H9 (cell line): ENCODE results near the gene PTPRJ. TPM values are rescaled to one million over a fixed set of nuclear protein-coding genes. Genes with fewer than 3 reads are reported as not detected.

Experiments used
- DNase-seq: peaks from one replicate; pipeline ENCODE4 v3.0.0-alpha.2; 2017
- H2AFZ ChIP-seq: one replicate; pipeline ENCODE4 v1.6.1; 2013; ENCODE audit warnings: mild to moderate bottlenecking, low read length, control low read depth, moderate library complexity
- H2AK5ac ChIP-seq: 2 replicates; pipeline ENCODE4 v1.6.1; 2013; ENCODE audit warnings: low read length, control low read depth, mixed read lengths; ENCODE audit not compliant: insufficient read length
- H2BK120ac ChIP-seq: one replicate; pipeline ENCODE4 v1.6.1; 2013; ENCODE audit warnings: low read depth, mild to moderate bottlenecking, low read length, control low read depth, inconsistent platforms; ENCODE audit not compliant: poor library complexity, severe bottlenecking
- H2BK12ac ChIP-seq: 2 replicates; pipeline ENCODE4 v1.6.1; 2013; ENCODE audit warnings: low read length, control low read depth, mixed read lengths, low read depth; ENCODE audit not compliant: insufficient read length
- H2BK15ac ChIP-seq: 2 replicates; pipeline ENCODE4 v1.6.1; 2013; ENCODE audit warnings: low read depth, low read length, control low read depth
- H2BK20ac ChIP-seq: one replicate; pipeline ENCODE4 v1.6.1; 2013; ENCODE audit warnings: low read depth, mild to moderate bottlenecking, low read length, control low read depth, inconsistent platforms; ENCODE audit not compliant: poor library complexity, severe bottlenecking
- H2BK5ac ChIP-seq: 2 replicates; pipeline ENCODE4 v1.6.1; 2013; ENCODE audit warnings: low read length, control low read depth, mixed read lengths; ENCODE audit not compliant: insufficient read length
- H3K14ac ChIP-seq: 2 replicates; pipeline ENCODE4 v1.6.1; 2013; ENCODE audit warnings: low read length, control low read depth; ENCODE audit not compliant: insufficient read depth
- H3K18ac ChIP-seq: 2 replicates; pipeline ENCODE4 v1.6.1; 2013; ENCODE audit warnings: low read depth, mild to moderate bottlenecking, mixed read lengths, low read length, control low read depth; ENCODE audit not compliant: insufficient read length
- H3K23ac ChIP-seq: 2 replicates; pipeline ENCODE4 v1.6.1; 2013; ENCODE audit warnings: low read length, control low read depth, mixed read lengths, low read depth; ENCODE audit not compliant: insufficient read length
- H3K23me2 ChIP-seq: 2 replicates; pipeline ENCODE4 v1.6.1; 2013; ENCODE audit warnings: low read depth, mild to moderate bottlenecking, mixed read lengths, low read length, control low read depth; ENCODE audit not compliant: insufficient read length, poor library complexity, severe bottlenecking
- H3K27ac ChIP-seq: 2 replicates; pipeline ENCODE4 v1.5.1; 2013; ENCODE audit warnings: low read length, control low read depth, mixed read lengths, low read depth; ENCODE audit not compliant: insufficient read length
- H3K27me3 ChIP-seq: 2 replicates; pipeline ENCODE4 v1.6.1; 2013; ENCODE audit warnings: low read length, control low read depth, inconsistent platforms; ENCODE audit not compliant: insufficient read depth
- H3K4ac ChIP-seq: 2 replicates; pipeline ENCODE4 v1.6.1; 2013; ENCODE audit warnings: low read depth, mild to moderate bottlenecking, control low read depth, inconsistent platforms, low read length, moderate library complexity
- H3K4me1 ChIP-seq: 2 replicates; pipeline ENCODE4 v1.6.1; 2013; ENCODE audit warnings: low read length, control low read depth, inconsistent platforms; ENCODE audit not compliant: insufficient read depth
- H3K4me2 ChIP-seq: 2 replicates; pipeline ENCODE4 v1.6.1; 2013; ENCODE audit warnings: low read length, control low read depth, mixed read lengths; ENCODE audit not compliant: insufficient read length, insufficient read depth
- H3K56ac ChIP-seq: 2 replicates; pipeline ENCODE4 v1.6.1; 2013; ENCODE audit warnings: low read depth, mild to moderate bottlenecking, mixed read lengths, low read length, control low read depth; ENCODE audit not compliant: insufficient read length
- H3K79me1 ChIP-seq: 2 replicates; pipeline ENCODE4 v1.6.1; 2013; ENCODE audit warnings: low read depth, mild to moderate bottlenecking, moderate library complexity, low read length, control low read depth, inconsistent platforms; ENCODE audit not compliant: insufficient read depth, poor library complexity, severe bottlenecking
- H3K79me2 ChIP-seq: 2 replicates; pipeline ENCODE4 v1.6.1; 2013; ENCODE audit warnings: low read length, control low read depth, inconsistent platforms; ENCODE audit not compliant: insufficient read depth
- H3K9ac ChIP-seq: 2 replicates; pipeline ENCODE4 v1.6.1; 2013; ENCODE audit warnings: low read length, control low read depth, mixed read lengths; ENCODE audit not compliant: insufficient read length; ENCODE audit errors: extremely low read depth
- H3K9me3 ChIP-seq: one replicate; pipeline ENCODE4 v1.6.1; 2013; ENCODE audit warnings: low read depth, low read length, inconsistent platforms; ENCODE audit not compliant: control insufficient read depth
- H3T11ph ChIP-seq: one replicate; pipeline ENCODE4 v1.6.1; 2013; ENCODE audit warnings: mild to moderate bottlenecking, low read length, control low read depth, inconsistent platforms
- H4K20me1 ChIP-seq: one replicate; pipeline ENCODE4 v1.6.1; 2013; ENCODE audit not compliant: control insufficient read depth, insufficient read length, insufficient read depth
- H4K5ac ChIP-seq: 2 replicates; pipeline ENCODE4 v1.6.1; 2013; ENCODE audit warnings: low read depth, mild to moderate bottlenecking, mixed read lengths, low read length, control low read depth; ENCODE audit not compliant: insufficient read length
- H4K8ac ChIP-seq: replicated peaks from 2 replicates; pipeline ENCODE4 v1.6.1; 2013; ENCODE audit warnings: low read length, control low read depth, mixed read lengths, low read depth; ENCODE audit not compliant: insufficient read length
- H4K91ac ChIP-seq: 2 replicates; pipeline ENCODE4 v1.6.1; 2013; ENCODE audit warnings: low read depth, mild to moderate bottlenecking, moderate library complexity, mixed read lengths, low read length, control low read depth; ENCODE audit not compliant: insufficient read length
- H3K27ac Mint-ChIP-seq, 3 experiments: 2 replicates in 2 of 3; 3 replicates in 1 of 3; pipeline ENCODE4 v1.8.0; 2020 to 2021; ENCODE audit warnings: mixed read lengths in 3 of 3, mild to moderate bottlenecking in 1 of 3, moderate library complexity in 1 of 3
- H3K27me3 Mint-ChIP-seq: 2 replicates; pipeline ENCODE4 v1.8.0; 2021; ENCODE audit warnings: low read depth, mild to moderate bottlenecking, moderate library complexity, mixed read lengths
- H3K36me3 Mint-ChIP-seq, 3 experiments: 2 replicates in 2 of 3; 3 replicates in 1 of 3; pipeline ENCODE4 v1.8.0; 2020 to 2021; ENCODE audit warnings: low read depth in 3 of 3, mixed read lengths in 3 of 3; ENCODE audit not compliant: insufficient read depth in 1 of 3
- H3K4me1 Mint-ChIP-seq, 2 experiments: 2 replicates each; pipeline ENCODE4 v1.8.0; 2020; ENCODE audit warnings: mixed read lengths in 2 of 2
- H3K4me3 Mint-ChIP-seq, 2 experiments: 2 replicates in 1 of 2; 3 replicates in 1 of 2; pipeline ENCODE4 v1.8.0; 2020 to 2021; ENCODE audit warnings: mild to moderate bottlenecking in 2 of 2, mixed read lengths in 2 of 2, moderate library complexity in 1 of 2
- H3K9me3 Mint-ChIP-seq, 2 experiments: 2 replicates in 1 of 2; 3 replicates in 1 of 2; pipeline ENCODE4 v1.8.0; 2020; ENCODE audit warnings: mild to moderate bottlenecking in 2 of 2, mixed read lengths in 2 of 2, moderate library complexity in 1 of 2
- WGBS: extraction: QIAGEN DNeasy Blood & Tissue Kit; methylation state at CpG from one replicate; pipeline ENCODE4 v1.1.7; 2013; ENCODE audit warnings: missing lambda C conversion rate, low lambda C conversion rate, mixed read lengths; ENCODE audit not compliant: insufficient read length; ENCODE audit errors: extremely low coverage; 5-methylcytosine and 5-hydroxymethylcytosine counted together
- total RNA-seq: library from RNA; stranded (reverse); gene quantifications from 2 replicates; pipeline ENCODE4 v1.2.1, GENCODE V29; 2021
- TF ChIP-seq, protein P1 (sequence below): fragments of 200-600 bp; sonication (generic); conservative IDR thresholded peaks from 3 replicates; pipeline ENCODE4 v1.8.0; 2021; ENCODE audit warnings: antibody characterized with exemption, mild to moderate bottlenecking

Gene PTPRJ
- total RNA-seq, 1 experiment from 2014 or later = 10.6 TPM

DNA sequence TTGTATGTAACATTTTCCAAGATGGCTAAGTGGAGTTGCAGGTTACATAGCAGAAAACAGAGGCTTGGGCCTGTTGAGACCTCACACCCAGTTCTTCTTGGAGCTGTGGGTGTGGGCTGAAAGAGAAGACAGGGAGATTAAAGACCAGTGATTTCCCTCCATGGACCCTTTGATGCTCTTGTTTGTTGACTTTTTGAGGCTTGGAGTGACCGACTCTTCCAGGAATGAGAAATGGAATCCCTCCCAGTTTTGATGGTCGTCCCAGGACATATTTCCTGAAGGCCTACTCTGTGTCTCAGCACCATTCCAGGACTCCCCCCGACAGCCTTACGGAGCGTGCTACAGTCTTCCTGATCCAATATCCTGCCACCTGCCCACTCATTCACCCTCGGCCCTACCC is 96.9 kb downstream of the PTPRJ start:
- H3K9ac ChIP-seq = no peak overlapping the region
- no peak overlapping the region for H2BK20ac ChIP-seq
- no peaks in the 10 kb centered on the region for H3K27me3 Mint-ChIP-seq
- peaks cover 3% of the 10 kb centered on the region; the same call in 1 of the 2 replicates for H3K4me1 ChIP-seq
- H4K20me1 ChIP-seq = no peaks in the 10 kb centered on the region
- no peaks in the 10 kb centered on the region for H3K23me2 ChIP-seq
- no peak overlapping the region for H3K4ac ChIP-seq
- no peak overlapping the region for H3T11ph ChIP-seq
- TF ChIP-seq, protein P1, sequence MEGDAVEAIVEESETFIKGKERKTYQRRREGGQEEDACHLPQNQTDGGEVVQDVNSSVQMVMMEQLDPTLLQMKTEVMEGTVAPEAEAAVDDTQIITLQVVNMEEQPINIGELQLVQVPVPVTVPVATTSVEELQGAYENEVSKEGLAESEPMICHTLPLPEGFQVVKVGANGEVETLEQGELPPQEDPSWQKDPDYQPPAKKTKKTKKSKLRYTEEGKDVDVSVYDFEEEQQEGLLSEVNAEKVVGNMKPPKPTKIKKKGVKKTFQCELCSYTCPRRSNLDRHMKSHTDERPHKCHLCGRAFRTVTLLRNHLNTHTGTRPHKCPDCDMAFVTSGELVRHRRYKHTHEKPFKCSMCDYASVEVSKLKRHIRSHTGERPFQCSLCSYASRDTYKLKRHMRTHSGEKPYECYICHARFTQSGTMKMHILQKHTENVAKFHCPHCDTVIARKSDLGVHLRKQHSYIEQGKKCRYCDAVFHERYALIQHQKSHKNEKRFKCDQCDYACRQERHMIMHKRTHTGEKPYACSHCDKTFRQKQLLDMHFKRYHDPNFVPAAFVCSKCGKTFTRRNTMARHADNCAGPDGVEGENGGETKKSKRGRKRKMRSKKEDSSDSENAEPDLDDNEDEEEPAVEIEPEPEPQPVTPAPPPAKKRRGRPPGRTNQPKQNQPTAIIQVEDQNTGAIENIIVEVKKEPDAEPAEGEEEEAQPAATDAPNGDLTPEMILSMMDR = no peak
- no peaks in the 10 kb centered on the region for H3K36me3 Mint-ChIP-seq
- WGBS = no CpG with 5 or more reads among the region's 6 CpGs
- no peak overlapping the region for H2BK15ac ChIP-seq
- no peak overlapping the region for H3K23ac ChIP-seq
- H2BK5ac ChIP-seq = no peak overlapping the region
- H2AK5ac ChIP-seq = no peak overlapping the region
- no peak overlapping the region for H2BK12ac ChIP-seq
- H3K27me3 ChIP-seq = no peaks in the 10 kb centered on the region
- H3K9me3 ChIP-seq = no peaks in the 10 kb centered on the region
- no peak overlapping the region for H3K56ac ChIP-seq
- H3K9me3 Mint-ChIP-seq = no peaks in the 10 kb centered on the region
- no peak overlapping the region for H3K4me3 Mint-ChIP-seq
- no peaks in the 10 kb centered on the region for H3K79me2 ChIP-seq
- no peak overlapping the region for H2BK120ac ChIP-seq
- no peak overlapping the region for H4K5ac ChIP-seq
- H3K79me1 ChIP-seq = no peaks in the 10 kb centered on the region
- no peak for DNase-seq
- no peak overlapping the region for H4K8ac ChIP-seq
- no peak overlapping the region for H3K27ac ChIP-seq
- no peak overlapping the region for H2AFZ ChIP-seq
- no peak overlapping the region for H4K91ac ChIP-seq
- no peak overlapping the region for H3K18ac ChIP-seq
- peaks cover 7 to 19% of the 10 kb centered on the region in 2 experiments for H3K4me1 Mint-ChIP-seq
- no peak overlapping the region for H3K14ac ChIP-seq
- H3K27ac Mint-ChIP-seq = peak overlapping the region; percentile 9 to 19 (median 12); a peak in 2 of 7 replicates
- H3K4me2 ChIP-seq = no peak overlapping the region
